HEK293 (cell line): ENCODE results near the gene NEXN.
A peak's percentile ranks its signal among the peaks of the same experiment; 100 is the strongest.

Source experiments
- EGR2 ChIP-seq: fragments of 450-650 bp; formaldehyde crosslinking; IDR thresholded peaks from 2 replicates; pipeline ENCODE4 v1.5.1; 2016; ENCODE audit warnings: low read depth, missing biosample characterization, missing genetic modification characterization
- FEZF1 ChIP-seq: fragments of 450-650 bp; formaldehyde crosslinking; IDR thresholded peaks from 2 replicates; pipeline ENCODE4 v1.5.1; 2016; ENCODE audit warnings: missing biosample characterization, missing genetic modification characterization
- GFI1B ChIP-seq: fragments of 450-650 bp; formaldehyde crosslinking; IDR thresholded peaks from 2 replicates; pipeline ENCODE4 v1.5.1; 2016; ENCODE audit warnings: missing biosample characterization, missing genetic modification characterization
- HOXC10 ChIP-seq: sonication (generic); formaldehyde crosslinking; IDR thresholded peaks from 2 replicates; pipeline ENCODE4 v1.8.1; 2023; ENCODE audit warnings: mild to moderate bottlenecking, missing genetic modification reagents
- KLF9 ChIP-seq: fragments of 450-650 bp; formaldehyde crosslinking; IDR thresholded peaks from 2 replicates; pipeline ENCODE4 v1.5.1; 2016; ENCODE audit warnings: missing biosample characterization, missing genetic modification characterization, low read depth
- SALL2 ChIP-seq: fragments of 450-650 bp; formaldehyde crosslinking; IDR thresholded peaks from 2 replicates; pipeline ENCODE4 v1.5.0; 2017; ENCODE audit warnings: missing biosample characterization, mild to moderate bottlenecking, missing genetic modification characterization, borderline replicate concordance
- WT1 ChIP-seq: fragments of 450-650 bp; formaldehyde crosslinking; IDR thresholded peaks from 2 replicates; pipeline ENCODE4 v1.5.1; 2016; ENCODE audit warnings: missing biosample characterization, missing genetic modification characterization
- YY1 ChIP-seq: fragments of 450-650 bp; formaldehyde crosslinking; IDR thresholded peaks from 2 replicates; pipeline ENCODE4 v1.5.1; 2018; ENCODE audit warnings: missing biosample characterization, missing genetic modification characterization
- ZBTB48 ChIP-seq: fragments of 450-650 bp; formaldehyde crosslinking; IDR thresholded peaks from 2 replicates; pipeline ENCODE4 v1.5.1; 2016; ENCODE audit warnings: missing biosample characterization, missing genetic modification characterization
- ZBTB8A ChIP-seq: fragments of 450-650 bp; formaldehyde crosslinking; IDR thresholded peaks from 2 replicates; pipeline ENCODE4 v1.5.1; 2016; ENCODE audit warnings: missing biosample characterization, missing genetic modification characterization
- ZNF184 ChIP-seq: fragments of 450-650 bp; IDR thresholded peaks from 2 replicates; pipeline ENCODE4 v1.5.1; 2018; ENCODE audit warnings: missing biosample characterization, mild to moderate bottlenecking, missing genetic modification characterization
- ZNF335 ChIP-seq: fragments of 450-650 bp; formaldehyde crosslinking; conservative IDR thresholded peaks from 2 replicates; pipeline ENCODE4 v1.5.1; 2016; ENCODE audit warnings: missing biosample characterization, missing genetic modification characterization
- ZNF391 ChIP-seq: fragments of 450-650 bp; formaldehyde crosslinking; IDR thresholded peaks from 2 replicates; pipeline ENCODE4 v1.5.1; 2016; ENCODE audit warnings: low read depth, missing biosample characterization, missing genetic modification characterization, borderline replicate concordance
- ZNF416 ChIP-seq: fragments of 450-650 bp; formaldehyde crosslinking; IDR thresholded peaks from 2 replicates; pipeline ENCODE4 v1.5.1; 2016; ENCODE audit warnings: missing biosample characterization, missing genetic modification characterization
- ZNF510 ChIP-seq: fragments of 450-650 bp; formaldehyde crosslinking; IDR thresholded peaks from 2 replicates; pipeline ENCODE4 v1.5.1; 2018; ENCODE audit warnings: mild to moderate bottlenecking, missing genetic modification characterization, missing biosample characterization; ENCODE audit not compliant: insufficient replicate concordance
- ZNF529 ChIP-seq: fragments of 450-650 bp; formaldehyde crosslinking; IDR thresholded peaks from 2 replicates; pipeline ENCODE4 v1.5.1; 2017; ENCODE audit warnings: missing genetic modification characterization, missing biosample characterization; ENCODE audit not compliant: insufficient replicate concordance
- ZNF558 ChIP-seq: fragments of 450-650 bp; formaldehyde crosslinking; IDR thresholded peaks from 2 replicates; pipeline ENCODE4 v1.5.1; 2016; ENCODE audit warnings: missing biosample characterization, missing genetic modification characterization
- ZNF76 ChIP-seq: fragments of 450-650 bp; formaldehyde crosslinking; IDR thresholded peaks from 2 replicates; pipeline ENCODE4; 2016; ENCODE audit warnings: low read depth, missing biosample characterization, missing genetic modification characterization, borderline replicate concordance
- ZNF777 ChIP-seq: fragments of 450-650 bp; formaldehyde crosslinking; IDR thresholded peaks from 2 replicates; pipeline ENCODE4 v1.5.1; 2017; ENCODE audit warnings: missing biosample characterization, missing genetic modification characterization, borderline replicate concordance
- ZNF792 ChIP-seq: fragments of 450-650 bp; formaldehyde crosslinking; IDR thresholded peaks from 2 replicates; pipeline ENCODE4 v1.5.1; 2016; ENCODE audit warnings: missing biosample characterization, missing genetic modification characterization
- ZNF830 ChIP-seq: fragments of 450-650 bp; IDR thresholded peaks from 2 replicates; pipeline ENCODE4 v1.5.0; 2018; ENCODE audit warnings: missing biosample characterization, missing genetic modification characterization, low read depth, mild to moderate bottlenecking, moderate library complexity
- ZSCAN23 ChIP-seq: fragments of 450-650 bp; formaldehyde crosslinking; IDR thresholded peaks from 2 replicates; pipeline ENCODE4 v1.5.1; 2016; ENCODE audit warnings: missing biosample characterization, missing genetic modification characterization
- TF ChIP-seq, protein P1 (sequence below): fragments of 450-650 bp; formaldehyde crosslinking; IDR thresholded peaks from 2 replicates; pipeline ENCODE4 v1.5.1; 2016; ENCODE audit warnings: missing biosample characterization, missing genetic modification characterization, low read depth
- TF ChIP-seq, protein P2 (sequence below): fragments of 450-650 bp; formaldehyde crosslinking; IDR thresholded peaks from 2 replicates; pipeline ENCODE4 v1.5.1; 2017; ENCODE audit warnings: missing biosample characterization, missing genetic modification characterization
- TF ChIP-seq, protein P3 (sequence below): IDR thresholded peaks from 2 replicates; pipeline ENCODE4 v1.6.1; 2011; ENCODE audit warnings: mild to moderate bottlenecking, low read depth, low read length, borderline replicate concordance
- TF ChIP-seq, protein P4 (sequence below): fragments of 450-650 bp; formaldehyde crosslinking; conservative IDR thresholded peaks from 2 replicates; pipeline ENCODE4 v1.5.1; 2016; ENCODE audit warnings: low read depth, missing biosample characterization, missing genetic modification characterization
- TF ChIP-seq, protein P5 (sequence below): fragments of 450-650 bp; formaldehyde crosslinking; IDR thresholded peaks from 2 replicates; pipeline ENCODE4 v1.5.0; 2017; ENCODE audit warnings: missing biosample characterization, missing genetic modification characterization, borderline replicate concordance

NEXN gene

GRCh38 chr1:77978293-77978968 lies 90.0 kb downstream of the NEXN start (continued):
- TF ChIP-seq, protein P1, sequence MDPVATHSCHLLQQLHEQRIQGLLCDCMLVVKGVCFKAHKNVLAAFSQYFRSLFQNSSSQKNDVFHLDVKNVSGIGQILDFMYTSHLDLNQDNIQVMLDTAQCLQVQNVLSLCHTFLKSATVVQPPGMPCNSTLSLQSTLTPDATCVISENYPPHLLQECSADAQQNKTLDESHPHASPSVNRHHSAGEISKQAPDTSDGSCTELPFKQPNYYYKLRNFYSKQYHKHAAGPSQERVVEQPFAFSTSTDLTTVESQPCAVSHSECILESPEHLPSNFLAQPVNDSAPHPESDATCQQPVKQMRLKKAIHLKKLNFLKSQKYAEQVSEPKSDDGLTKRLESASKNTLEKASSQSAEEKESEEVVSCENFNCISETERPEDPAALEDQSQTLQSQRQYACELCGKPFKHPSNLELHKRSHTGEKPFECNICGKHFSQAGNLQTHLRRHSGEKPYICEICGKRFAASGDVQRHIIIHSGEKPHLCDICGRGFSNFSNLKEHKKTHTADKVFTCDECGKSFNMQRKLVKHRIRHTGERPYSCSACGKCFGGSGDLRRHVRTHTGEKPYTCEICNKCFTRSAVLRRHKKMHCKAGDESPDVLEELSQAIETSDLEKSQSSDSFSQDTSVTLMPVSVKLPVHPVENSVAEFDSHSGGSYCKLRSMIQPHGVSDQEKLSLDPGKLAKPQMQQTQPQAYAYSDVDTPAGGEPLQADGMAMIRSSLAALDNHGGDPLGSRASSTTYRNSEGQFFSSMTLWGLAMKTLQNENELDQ = no peak
- no peak for TF ChIP-seq ZNF529 (tag by site-specific recombination)
- TF ChIP-seq, protein P2, sequence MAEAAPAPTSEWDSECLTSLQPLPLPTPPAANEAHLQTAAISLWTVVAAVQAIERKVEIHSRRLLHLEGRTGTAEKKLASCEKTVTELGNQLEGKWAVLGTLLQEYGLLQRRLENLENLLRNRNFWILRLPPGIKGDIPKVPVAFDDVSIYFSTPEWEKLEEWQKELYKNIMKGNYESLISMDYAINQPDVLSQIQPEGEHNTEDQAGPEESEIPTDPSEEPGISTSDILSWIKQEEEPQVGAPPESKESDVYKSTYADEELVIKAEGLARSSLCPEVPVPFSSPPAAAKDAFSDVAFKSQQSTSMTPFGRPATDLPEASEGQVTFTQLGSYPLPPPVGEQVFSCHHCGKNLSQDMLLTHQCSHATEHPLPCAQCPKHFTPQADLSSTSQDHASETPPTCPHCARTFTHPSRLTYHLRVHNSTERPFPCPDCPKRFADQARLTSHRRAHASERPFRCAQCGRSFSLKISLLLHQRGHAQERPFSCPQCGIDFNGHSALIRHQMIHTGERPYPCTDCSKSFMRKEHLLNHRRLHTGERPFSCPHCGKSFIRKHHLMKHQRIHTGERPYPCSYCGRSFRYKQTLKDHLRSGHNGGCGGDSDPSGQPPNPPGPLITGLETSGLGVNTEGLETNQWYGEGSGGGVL (tag by site-specific recombination) = no peak
- TF ChIP-seq ZNF391 (tag by site-specific recombination) = no peak
- TF ChIP-seq ZNF510 (tag by site-specific recombination) = no peak
- TF ChIP-seq, protein P3, sequence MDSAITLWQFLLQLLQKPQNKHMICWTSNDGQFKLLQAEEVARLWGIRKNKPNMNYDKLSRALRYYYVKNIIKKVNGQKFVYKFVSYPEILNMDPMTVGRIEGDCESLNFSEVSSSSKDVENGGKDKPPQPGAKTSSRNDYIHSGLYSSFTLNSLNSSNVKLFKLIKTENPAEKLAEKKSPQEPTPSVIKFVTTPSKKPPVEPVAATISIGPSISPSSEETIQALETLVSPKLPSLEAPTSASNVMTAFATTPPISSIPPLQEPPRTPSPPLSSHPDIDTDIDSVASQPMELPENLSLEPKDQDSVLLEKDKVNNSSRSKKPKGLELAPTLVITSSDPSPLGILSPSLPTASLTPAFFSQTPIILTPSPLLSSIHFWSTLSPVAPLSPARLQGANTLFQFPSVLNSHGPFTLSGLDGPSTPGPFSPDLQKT = no peak
- TF ChIP-seq ZNF830 (tag by site-specific recombination) = no peak
- no peak for TF ChIP-seq GFI1B (tag by site-specific recombination)
- peak; percentile 66; the same call in 1 of the 2 replicates for TF ChIP-seq FEZF1 (tag by site-specific recombination)
- TF ChIP-seq ZNF558 (tag by site-specific recombination) = no peak
- TF ChIP-seq ZNF416 (tag by site-specific recombination) = no peak
- TF ChIP-seq ZSCAN23 = no peak; the same call in 1 of the 2 replicates
- peak; percentile 99 for TF ChIP-seq ZBTB8A (tag by site-specific recombination)
- 0 out of 2 replicates have a peak, but pooled peaks have one; percentile 58 for TF ChIP-seq ZNF792
- peak; percentile 54; the same call in 1 of the 2 replicates for TF ChIP-seq YY1
- no peak for TF ChIP-seq ZNF777 (tag by site-specific recombination)
- TF ChIP-seq WT1 (tag by site-specific recombination) = no peak
- TF ChIP-seq ZBTB48 (tag by site-specific recombination) = no peak
- no peak for TF ChIP-seq HOXC10 (CRISPR knock-in tag)
- TF ChIP-seq ZNF335 (tag by site-specific recombination) = 0 out of 2 replicates have a peak, but pooled peaks have one; percentile 8
- TF ChIP-seq, protein P4, sequence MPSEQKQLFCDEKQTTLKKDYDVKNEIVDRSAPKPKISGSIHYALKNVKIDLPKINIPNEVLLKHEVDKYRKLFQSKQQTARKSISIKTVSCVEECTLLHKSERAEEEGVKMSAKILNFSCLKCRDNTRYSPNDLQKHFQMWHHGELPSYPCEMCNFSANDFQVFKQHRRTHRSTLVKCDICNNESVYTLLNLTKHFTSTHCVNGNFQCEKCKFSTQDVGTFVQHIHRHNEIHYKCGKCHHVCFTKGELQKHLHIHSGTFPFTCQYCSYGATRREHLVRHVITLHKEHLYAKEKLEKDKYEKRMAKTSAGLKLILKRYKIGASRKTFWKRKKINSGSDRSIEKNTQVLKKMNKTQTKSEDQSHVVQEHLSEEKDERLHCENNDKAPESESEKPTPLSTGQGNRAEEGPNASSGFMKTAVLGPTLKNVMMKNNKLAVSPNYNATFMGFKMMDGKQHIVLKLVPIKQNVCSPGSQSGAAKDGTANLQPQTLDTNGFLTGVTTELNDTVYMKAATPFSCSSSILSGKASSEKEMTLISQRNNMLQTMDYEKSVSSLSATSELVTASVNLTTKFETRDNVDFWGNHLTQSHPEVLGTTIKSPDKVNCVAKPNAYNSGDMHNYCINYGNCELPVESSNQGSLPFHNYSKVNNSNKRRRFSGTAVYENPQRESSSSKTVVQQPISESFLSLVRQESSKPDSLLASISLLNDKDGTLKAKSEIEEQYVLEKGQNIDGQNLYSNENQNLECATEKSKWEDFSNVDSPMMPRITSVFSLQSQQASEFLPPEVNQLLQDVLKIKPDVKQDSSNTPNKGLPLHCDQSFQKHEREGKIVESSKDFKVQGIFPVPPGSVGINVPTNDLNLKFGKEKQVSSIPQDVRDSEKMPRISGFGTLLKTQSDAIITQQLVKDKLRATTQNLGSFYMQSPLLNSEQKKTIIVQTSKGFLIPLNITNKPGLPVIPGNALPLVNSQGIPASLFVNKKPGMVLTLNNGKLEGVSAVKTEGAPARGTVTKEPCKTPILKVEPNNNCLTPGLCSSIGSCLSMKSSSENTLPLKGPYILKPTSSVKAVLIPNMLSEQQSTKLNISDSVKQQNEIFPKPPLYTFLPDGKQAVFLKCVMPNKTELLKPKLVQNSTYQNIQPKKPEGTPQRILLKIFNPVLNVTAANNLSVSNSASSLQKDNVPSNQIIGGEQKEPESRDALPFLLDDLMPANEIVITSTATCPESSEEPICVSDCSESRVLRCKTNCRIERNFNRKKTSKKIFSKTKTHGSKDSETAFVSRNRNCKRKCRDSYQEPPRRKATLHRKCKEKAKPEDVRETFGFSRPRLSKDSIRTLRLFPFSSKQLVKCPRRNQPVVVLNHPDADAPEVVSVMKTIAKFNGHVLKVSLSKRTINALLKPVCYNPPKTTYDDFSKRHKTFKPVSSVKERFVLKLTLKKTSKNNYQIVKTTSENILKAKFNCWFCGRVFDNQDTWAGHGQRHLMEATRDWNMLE (tag by site-specific recombination) = no peak
- no peak for TF ChIP-seq SALL2
- TF ChIP-seq, protein P5, sequence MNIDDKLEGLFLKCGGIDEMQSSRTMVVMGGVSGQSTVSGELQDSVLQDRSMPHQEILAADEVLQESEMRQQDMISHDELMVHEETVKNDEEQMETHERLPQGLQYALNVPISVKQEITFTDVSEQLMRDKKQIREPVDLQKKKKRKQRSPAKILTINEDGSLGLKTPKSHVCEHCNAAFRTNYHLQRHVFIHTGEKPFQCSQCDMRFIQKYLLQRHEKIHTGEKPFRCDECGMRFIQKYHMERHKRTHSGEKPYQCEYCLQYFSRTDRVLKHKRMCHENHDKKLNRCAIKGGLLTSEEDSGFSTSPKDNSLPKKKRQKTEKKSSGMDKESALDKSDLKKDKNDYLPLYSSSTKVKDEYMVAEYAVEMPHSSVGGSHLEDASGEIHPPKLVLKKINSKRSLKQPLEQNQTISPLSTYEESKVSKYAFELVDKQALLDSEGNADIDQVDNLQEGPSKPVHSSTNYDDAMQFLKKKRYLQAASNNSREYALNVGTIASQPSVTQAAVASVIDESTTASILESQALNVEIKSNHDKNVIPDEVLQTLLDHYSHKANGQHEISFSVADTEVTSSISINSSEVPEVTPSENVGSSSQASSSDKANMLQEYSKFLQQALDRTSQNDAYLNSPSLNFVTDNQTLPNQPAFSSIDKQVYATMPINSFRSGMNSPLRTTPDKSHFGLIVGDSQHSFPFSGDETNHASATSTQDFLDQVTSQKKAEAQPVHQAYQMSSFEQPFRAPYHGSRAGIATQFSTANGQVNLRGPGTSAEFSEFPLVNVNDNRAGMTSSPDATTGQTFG (tag by site-specific recombination) = no peak
- TF ChIP-seq ZNF76 (tag by site-specific recombination) = no peak
- no peak for TF ChIP-seq KLF9 (tag by site-specific recombination)
- no peak for TF ChIP-seq ZNF184 (tag by site-specific recombination)
- TF ChIP-seq EGR2 (tag by site-specific recombination) = no peak
